ENCODE data around the gene LRRTM4. TPM values are rescaled to one million over a fixed set of nuclear protein-coding genes. Genes with fewer than 3 reads are reported as not detected.

Gene LRRTM4
- total and polyA plus RNA-seq, 10 of the 15 experiments (the other 5 are each of a cell fraction or from before 2014, with no cell fraction given), result 0.01 to 1.0 TPM; not detected in 8

GRCh38 chr2:76973610-76974009, 548.6 kb downstream of the LRRTM4 start:
- CTCF ChIA-PET, result no interaction called here
- no peaks in the 10 kb centered on the region for H4K20me1 ChIP-seq (ENCODE audit: control insufficient read depth, insufficient read depth)
- in situ Hi-C loops (cut with MboI), result no loop called here
- no peak overlapping the region for H3K4me2 ChIP-seq (ENCODE audit: control insufficient read depth, insufficient read depth)
- H3K79me2 ChIP-seq (ENCODE audit: control insufficient read depth, insufficient read depth, low read length), result no peaks in the 10 kb centered on the region
- DNase-seq (ENCODE audit: low read depth, low spot score) (no peak), FAIRE-seq (no peak), ATAC-seq (no peak)
- no peaks in the 10 kb centered on the region for H3K36me3 ChIP-seq (ENCODE audit: control insufficient read depth in 2 of 2, insufficient read depth in 2 of 2, low read length in 1 of 2)
- RAD21 ChIA-PET (ENCODE audit: unreplicated experiment), result no interaction called here
- 44% methylated on average over 4 of the region's 4 CpGs for WGBS (ENCODE audit: insufficient coverage, insufficient replicate concordance, low lambda C conversion rate, missing lambda C conversion rate)
- POLR2A ChIA-PET, result no interaction called here
- H3K27me3 ChIP-seq (replicated peaks in 1 of 2; ENCODE audit: control insufficient read depth in 2 of 2, insufficient read depth in 2 of 2, low read length in 1 of 2), result no peaks in the 10 kb centered on the region
- SMC1A ChIA-PET (ENCODE audit: uncharacterized antibody, unreplicated experiment), result no interaction called here
- intact Hi-C loops (cut with micrococcal nuclease; ENCODE audit: unreplicated experiment), result no loop called here
- no peak overlapping the region for H3K4me3 ChIP-seq
- no TSS peak for BruUV-seq (replicated peaks)
- TF ChIP-seq CHD1 (IDR thresholded peaks at IDR 0.05; ENCODE audit: low read depth, low read length) (no peak), HDAC6 (IDR thresholded peaks at IDR 0.05; ENCODE audit: unreplicated experiment) (no peak), YBX1 (IDR thresholded peaks at IDR 0.05) (no peak), NR2C1 (IDR thresholded peaks at IDR 0.05) (no peak), EP300 (IDR thresholded peaks at IDR 0.05; ENCODE audit: borderline replicate concordance in 1 of 2, control insufficient read depth in 1 of 2, low read depth in 2 of 2, low read length in 2 of 2) (no peak), IRF5 (IDR thresholded peaks at IDR 0.05; ENCODE audit: borderline replicate concordance) (no peak), JUNB (IDR thresholded peaks at IDR 0.05) (no peak), MYC (IDR thresholded peaks at IDR 0.05; ENCODE audit: insufficient read depth, insufficient read length, insufficient replicate concordance, low read length, severe bottlenecking) (no peak), HDGF (IDR thresholded peaks at IDR 0.05) (no peak), POLR2A (IDR thresholded peaks at IDR 0.05; ENCODE audit: low read depth, low read length) (no peak)
- H3K4me1 ChIP-seq (ENCODE audit: control insufficient read depth, insufficient read depth, low read length), result no peaks in the 10 kb centered on the region
- H2AFZ ChIP-seq (ENCODE audit: control insufficient read depth, low read depth, low read length), result no peak overlapping the region
- H3K27ac ChIP-seq (ENCODE audit: control insufficient read depth, insufficient read depth), result no peak overlapping the region
- no peak overlapping the region for H3K9ac ChIP-seq (ENCODE audit: control insufficient read depth, insufficient read depth, low read length)
- no peaks in the 10 kb centered on the region for H3K9me3 ChIP-seq (replicated peaks; ENCODE audit: control insufficient read depth, insufficient read depth, low read length)

Measured in GM12878 (cell line).